SK-N-SH (cell line): Measurements from ENCODE around the gene SRSF3. TPM values are rescaled to one million over a fixed set of nuclear protein-coding genes. Genes with fewer than 3 reads are reported as not detected.
"Not testable (repeated sequence)": the region's sequence is repeated elsewhere in the genome, so short reads cannot be mapped to it uniquely, and the experiment has no call there.

Experiments used
- CTCF ChIA-PET: fragments of 300-600, 350-600 bp; formaldehyde crosslinking; extraction: SDS; loops from one replicate; lab custom pipeline; 2021; lab: Yijun Ruan, JAX
- POLR2A ChIA-PET: fragments of 350-600 bp; sonication (Branson Sonifier 250); formaldehyde crosslinking; extraction: SDS; loops from one replicate; lab custom pipeline; 2020; ENCODE audit warnings: antibody characterized with exemption, inconsistent platforms; lab: Yijun Ruan, JAX
- DNase-seq: peaks from one replicate; pipeline ENCODE4 v3.0.0; 2012
- H2AFZ ChIP-seq: fragments of 200-600 bp; sonication (generic); 2 replicates; pipeline ENCODE4 v1.8.1; 2016; ENCODE audit warnings: antibody characterized with exemption, mild to moderate bottlenecking, low read depth
- H3F3A ChIP-seq: fragments of 200-600 bp; sonication (generic); replicated peaks from 2 replicates; pipeline ENCODE3; 2016; ENCODE audit warnings: antibody characterized with exemption, mild to moderate bottlenecking; ENCODE audit not compliant: insufficient read depth
- H3K27ac ChIP-seq, 2 experiments: fragments of 200-500 bp in 1 of 2; fragments of 200-600 bp in 1 of 2; sonication (Bioruptor generic) in 1 of 2; sonication (generic), shearing (Covaris generic) in 1 of 2; 2 replicates each; pipeline versions ENCODE4 v1.5.1 to v1.6.1; 2014 to 2016; ENCODE audit warnings: low read depth in 2 of 2, inconsistent platforms in 1 of 2, low read length in 1 of 2, mild to moderate bottlenecking in 1 of 2, mixed read lengths in 1 of 2
- H3K27me3 ChIP-seq: fragments of 200-600 bp; sonication (generic), shearing (Covaris generic); 2 replicates; pipeline ENCODE4 v1.6.1; 2016; ENCODE audit warnings: mixed run types; ENCODE audit not compliant: insufficient read depth
- H3K36me3 ChIP-seq, 2 experiments: fragments of 200-500 bp in 1 of 2; fragments of 200-600 bp in 1 of 2; sonication (Bioruptor generic) in 1 of 2; sonication (generic) in 1 of 2; replicated peaks in 1 of 2; 2 replicates each; pipeline versions ENCODE3 to v1.5.1; 2014 to 2016; ENCODE audit warnings: low read length in 1 of 2, mild to moderate bottlenecking in 1 of 2; ENCODE audit not compliant: insufficient read depth in 2 of 2, control insufficient read depth in 1 of 2
- H3K4me1 ChIP-seq, 2 experiments: fragments of 200-500 bp in 1 of 2; fragments of 200-600 bp in 1 of 2; sonication (Bioruptor generic) in 1 of 2; sonication (generic), shearing (Covaris generic) in 1 of 2; 2 replicates each; pipeline versions ENCODE4 v1.5.1 to v1.6.1; 2014 to 2016; ENCODE audit warnings: low read depth in 1 of 2, low read length in 1 of 2, mixed run types in 1 of 2; ENCODE audit not compliant: insufficient read depth in 2 of 2, control insufficient read depth in 1 of 2
- H3K4me2 ChIP-seq: fragments of 200-600 bp; sonication (generic), shearing (Covaris generic); 2 replicates; pipeline ENCODE4 v1.6.1; 2017; ENCODE audit warnings: mixed run types
- H3K4me3 ChIP-seq, 2 experiments: fragments of 200-500 bp in 1 of 2; fragments of 200-600 bp in 1 of 2; sonication (Bioruptor generic) in 1 of 2; sonication (generic), shearing (Covaris generic) in 1 of 2; 2 replicates each; pipeline versions ENCODE4 v1.5.1 to v1.8.1; 2014 to 2016; ENCODE audit warnings: low read depth in 2 of 2, inconsistent platforms in 1 of 2, low read length in 1 of 2, mild to moderate bottlenecking in 1 of 2, mixed read lengths in 1 of 2, moderate library complexity in 1 of 2
- H3K79me2 ChIP-seq: fragments of 200-600 bp; sonication (generic); 2 replicates; pipeline ENCODE4 v1.8.1; 2017; ENCODE audit warnings: mild to moderate bottlenecking; ENCODE audit not compliant: insufficient read depth
- H3K9ac ChIP-seq: fragments of 200-600 bp; sonication (generic); 2 replicates; pipeline ENCODE4 v1.6.1; 2017; ENCODE audit warnings: mixed run types
- H3K9me2 ChIP-seq: fragments of 200-600 bp; sonication (generic); 2 replicates; pipeline ENCODE4 v1.6.1; 2017; ENCODE audit warnings: mixed run types
- H3K9me3 ChIP-seq: fragments of 200-600 bp; sonication (generic); 2 replicates; pipeline ENCODE4 v1.6.1; 2017; ENCODE audit warnings: mixed run types, mild to moderate bottlenecking, moderate library complexity
- H4K20me1 ChIP-seq: fragments of 200-600 bp; sonication (generic); 2 replicates; pipeline ENCODE4 v1.6.1; 2017; ENCODE audit warnings: mild to moderate bottlenecking, mixed run types; ENCODE audit not compliant: insufficient read depth
- ELF1 ChIP-seq: IDR thresholded peaks from 2 replicates; pipeline ENCODE4 v1.4.0; 2012
- FOXJ3 ChIP-seq: sonication (generic); formaldehyde crosslinking; IDR thresholded peaks from 2 replicates; pipeline ENCODE4 v1.5.1; 2020; ENCODE audit warnings: mild to moderate bottlenecking, missing genetic modification reagents
- GATA2 ChIP-seq: sonication (generic); formaldehyde crosslinking; IDR thresholded peaks from 2 replicates; pipeline ENCODE4 v1.5.0; 2020; ENCODE audit warnings: mild to moderate bottlenecking, missing genetic modification reagents
- SIN3A ChIP-seq: IDR thresholded peaks from 2 replicates; pipeline ENCODE4 v1.6.1; 2012; ENCODE audit warnings: low read depth, mild to moderate bottlenecking, low read length, moderate library complexity, borderline replicate concordance
- TEAD4 ChIP-seq: IDR thresholded peaks from 2 replicates; pipeline ENCODE4 v1.4.0; 2012; ENCODE audit warnings: mild to moderate bottlenecking, borderline replicate concordance; ENCODE audit not compliant: insufficient read depth
- WGBS: methylation state at CpG from one replicate; pipeline ENCODE4 v1.1.6; 2017; ENCODE audit warnings: low lambda C conversion rate; 5-methylcytosine and 5-hydroxymethylcytosine counted together
- polyA plus RNA-seq, 3 experiments: library from polyadenylated mRNA; depleted of rRNA; stranded (reverse); fragments of >200 nt; gene quantifications; 2 replicates each; pipeline ENCODE4 v1.2.3, GENCODE V29; 2012
- TF ChIP-seq, protein P1 (sequence below): IDR thresholded peaks from 2 replicates; pipeline ENCODE4 v1.6.1; 2012; ENCODE audit warnings: mild to moderate bottlenecking, low read depth, low read length, moderate library complexity
- TF ChIP-seq, protein P2 (sequence below): fragments of 200-600 bp; sonication (generic); IDR thresholded peaks from 2 replicates; pipeline ENCODE4 v1.6.1; 2017; ENCODE audit warnings: antibody characterized with exemption, mild to moderate bottlenecking, moderate library complexity
- TF ChIP-seq, protein P3 (sequence below): IDR thresholded peaks from 2 replicates; pipeline ENCODE4; 2012
- TF ChIP-seq, protein P4 (sequence below): fragments of 150-350 bp; IDR thresholded peaks from 2 replicates; pipeline ENCODE4 v1.6.1; 2017; ENCODE audit warnings: antibody characterized with exemption, low read length, low read depth, borderline replicate concordance
- TF ChIP-seq, protein P5 (sequence below): IDR thresholded peaks from 2 replicates; pipeline ENCODE4 v1.4.0; 2012; ENCODE audit warnings: low read depth, borderline replicate concordance

Gene SRSF3
- polyA plus RNA-seq, 1 of the 3 experiments (the other 2 are of a cell fraction), result 351 TPM

DNA sequence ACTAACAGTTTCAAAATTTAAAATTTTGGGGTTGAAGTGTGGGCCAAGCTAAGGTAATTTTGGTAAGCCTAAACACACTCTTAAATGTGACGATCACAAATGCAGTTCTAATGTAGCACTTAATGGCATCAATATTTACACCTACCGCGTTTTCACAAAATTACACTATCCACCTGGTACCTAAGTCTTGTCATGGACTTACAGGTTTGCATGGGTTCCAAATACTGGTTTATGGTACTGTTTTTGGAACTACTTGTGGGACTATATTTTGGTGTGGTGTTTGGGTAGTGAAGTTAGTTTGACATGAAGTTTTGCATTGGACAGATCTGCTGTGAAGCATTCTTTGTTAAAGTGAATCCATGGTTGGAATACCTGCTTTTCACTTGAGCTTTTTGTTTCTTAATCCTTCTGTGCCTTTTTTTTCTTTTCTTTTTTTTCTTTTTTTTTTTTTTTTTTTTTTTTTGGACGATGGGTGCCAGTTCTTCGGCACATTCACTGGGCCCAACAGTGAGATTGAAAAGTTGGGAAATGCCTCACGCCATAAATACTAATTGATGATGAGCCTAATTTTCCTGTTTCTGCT, 6.5 kb downstream of the SRSF3 start (continued):
- TF ChIP-seq SIN3A, result no peak
- TF ChIP-seq, protein P1, sequence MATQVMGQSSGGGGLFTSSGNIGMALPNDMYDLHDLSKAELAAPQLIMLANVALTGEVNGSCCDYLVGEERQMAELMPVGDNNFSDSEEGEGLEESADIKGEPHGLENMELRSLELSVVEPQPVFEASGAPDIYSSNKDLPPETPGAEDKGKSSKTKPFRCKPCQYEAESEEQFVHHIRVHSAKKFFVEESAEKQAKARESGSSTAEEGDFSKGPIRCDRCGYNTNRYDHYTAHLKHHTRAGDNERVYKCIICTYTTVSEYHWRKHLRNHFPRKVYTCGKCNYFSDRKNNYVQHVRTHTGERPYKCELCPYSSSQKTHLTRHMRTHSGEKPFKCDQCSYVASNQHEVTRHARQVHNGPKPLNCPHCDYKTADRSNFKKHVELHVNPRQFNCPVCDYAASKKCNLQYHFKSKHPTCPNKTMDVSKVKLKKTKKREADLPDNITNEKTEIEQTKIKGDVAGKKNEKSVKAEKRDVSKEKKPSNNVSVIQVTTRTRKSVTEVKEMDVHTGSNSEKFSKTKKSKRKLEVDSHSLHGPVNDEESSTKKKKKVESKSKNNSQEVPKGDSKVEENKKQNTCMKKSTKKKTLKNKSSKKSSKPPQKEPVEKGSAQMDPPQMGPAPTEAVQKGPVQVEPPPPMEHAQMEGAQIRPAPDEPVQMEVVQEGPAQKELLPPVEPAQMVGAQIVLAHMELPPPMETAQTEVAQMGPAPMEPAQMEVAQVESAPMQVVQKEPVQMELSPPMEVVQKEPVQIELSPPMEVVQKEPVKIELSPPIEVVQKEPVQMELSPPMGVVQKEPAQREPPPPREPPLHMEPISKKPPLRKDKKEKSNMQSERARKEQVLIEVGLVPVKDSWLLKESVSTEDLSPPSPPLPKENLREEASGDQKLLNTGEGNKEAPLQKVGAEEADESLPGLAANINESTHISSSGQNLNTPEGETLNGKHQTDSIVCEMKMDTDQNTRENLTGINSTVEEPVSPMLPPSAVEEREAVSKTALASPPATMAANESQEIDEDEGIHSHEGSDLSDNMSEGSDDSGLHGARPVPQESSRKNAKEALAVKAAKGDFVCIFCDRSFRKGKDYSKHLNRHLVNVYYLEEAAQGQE, result no peak

DNA sequence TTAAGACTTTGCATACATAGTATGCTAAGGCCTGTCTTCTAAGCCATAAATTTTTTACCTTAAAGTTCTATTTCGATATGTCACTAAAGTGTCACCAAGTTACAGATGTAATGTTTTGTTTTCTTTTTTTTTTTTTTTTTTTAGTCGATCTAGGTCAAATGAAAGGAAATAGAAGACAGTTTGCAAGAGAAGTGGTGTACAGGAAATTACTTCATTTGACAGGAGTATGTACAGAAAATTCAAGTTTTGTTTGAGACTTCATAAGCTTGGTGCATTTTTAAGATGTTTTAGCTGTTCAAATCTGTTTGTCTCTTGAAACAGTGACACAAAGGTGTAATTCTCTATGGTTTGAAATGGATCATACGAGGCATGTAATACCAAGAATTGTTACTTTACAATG, 7.7 kb downstream of the SRSF3 start:
- Histone ChIP-seq H3K36me3 (peaks cover 90 to 97% of the 10 kb centered on the region in 2 experiments), H3K79me2 (peaks cover 98% of the 10 kb centered on the region), H3K4me1 (peaks cover 26 to 47% of the 10 kb centered on the region in 2 experiments), H3K27ac (peak overlapping the region in 1 of 2 experiments; percentile 8; a peak in 1 of 4 replicates), H3F3A (peaks cover 79% of the 10 kb centered on the region), H4K20me1 (peaks cover 99% of the 10 kb centered on the region)
- H3K9ac ChIP-seq, H3K4me2 ChIP-seq, H3K27me3 ChIP-seq, H3K4me3 ChIP-seq, H3K9me2 ChIP-seq, DNase-seq, H2AFZ ChIP-seq, H3K9me3 ChIP-seq: not testable (repeated sequence)
- 58% methylated on average over 3 of the region's 3 CpGs for WGBS
- POLR2A ChIA-PET, result interaction anchor here (1.1 kb wide), 1 partner anchor 83 kb away, joined by 3 read pairs; no protein-coding TSS in a partner anchor
- CTCF ChIA-PET, result interaction anchor here (1.0 to 8.3 kb wide), 3 partner anchors 10 to 158 kb away, joined by 3 to 46 read pairs (median 4); no protein-coding TSS in a partner anchor

DNA sequence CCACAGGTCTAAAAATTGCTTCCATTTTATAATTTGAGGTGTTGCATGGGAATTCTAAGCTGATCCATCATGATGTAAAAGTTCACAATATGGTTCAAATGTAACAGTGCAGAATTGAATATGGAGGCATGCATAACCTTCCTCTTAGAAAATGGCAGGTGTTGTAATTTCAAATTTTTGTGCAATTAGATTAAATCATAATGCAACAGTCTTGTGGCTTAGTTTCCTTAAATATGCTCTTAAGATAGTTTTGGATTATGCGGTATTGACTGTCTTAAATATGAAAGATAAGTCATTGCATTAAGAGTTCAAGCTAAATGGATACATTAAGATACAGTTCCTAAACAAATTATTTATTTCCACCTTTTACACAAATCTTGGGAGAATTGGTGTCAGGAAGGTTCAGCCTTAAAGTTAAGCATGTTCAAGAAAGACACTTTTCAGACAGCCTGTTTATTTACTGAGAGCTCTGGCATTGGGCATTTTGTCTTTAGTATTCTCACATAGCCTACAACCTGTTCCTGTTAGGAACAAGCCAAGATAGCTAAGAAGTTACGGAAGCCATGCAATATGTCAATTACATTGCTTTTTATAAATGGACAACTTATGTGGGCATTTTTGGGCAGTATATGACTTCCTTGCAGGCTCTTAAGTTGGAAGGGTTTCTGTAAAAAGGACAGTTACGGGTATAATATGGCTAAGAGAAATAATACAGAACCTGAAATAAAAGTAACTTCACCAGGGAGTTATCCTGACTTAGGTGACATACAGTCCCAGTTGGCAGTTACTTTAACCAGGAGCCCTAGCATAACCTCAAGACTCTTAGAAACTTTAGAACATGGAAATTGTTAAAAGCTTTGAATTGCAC, 9.3 kb downstream of the SRSF3 start:
- no peaks in the 10 kb centered on the region for H3K9me3 ChIP-seq
- peaks cover 87 to 98% of the 10 kb centered on the region in 2 experiments for H3K36me3 ChIP-seq
- H3K27ac ChIP-seq, result 0 out of 4 replicates have a peak overlapping the region, but pooled peaks of 1 of the 2 experiments have one; percentile 19
- peaks cover 96% of the 10 kb centered on the region for H3F3A ChIP-seq
- ChIA-PET CTCF (interaction anchor here (0.7 to 8.3 kb wide), 4 partner anchors 12 to 180 kb away, joined by 3 to 46 read pairs (median 4); no protein-coding TSS in a partner anchor), POLR2A (interaction anchor here (1.4 kb wide), 1 partner anchor 12 kb away, joined by 3 read pairs; no protein-coding TSS in a partner anchor)
- no peak overlapping the region for H3K4me3 ChIP-seq
- no peak overlapping the region for H3K9ac ChIP-seq
- no peak for DNase-seq
- H2AFZ ChIP-seq, result no peak overlapping the region
- H3K9me2 ChIP-seq, result no peaks in the 10 kb centered on the region
- H3K79me2 ChIP-seq, result peaks cover 98% of the 10 kb centered on the region
- no peaks in the 10 kb centered on the region for H3K27me3 ChIP-seq
- peak overlapping the region; percentile 11; the same call in 1 of the 2 replicates for H3K4me2 ChIP-seq
- H3K4me1 ChIP-seq, result peaks cover 28 to 46% of the 10 kb centered on the region in 2 experiments
- H4K20me1 ChIP-seq, result peaks cover 98% of the 10 kb centered on the region
- 97% methylated on average over 3 of the region's 3 CpGs for WGBS
- TF ChIP-seq, protein P2, sequence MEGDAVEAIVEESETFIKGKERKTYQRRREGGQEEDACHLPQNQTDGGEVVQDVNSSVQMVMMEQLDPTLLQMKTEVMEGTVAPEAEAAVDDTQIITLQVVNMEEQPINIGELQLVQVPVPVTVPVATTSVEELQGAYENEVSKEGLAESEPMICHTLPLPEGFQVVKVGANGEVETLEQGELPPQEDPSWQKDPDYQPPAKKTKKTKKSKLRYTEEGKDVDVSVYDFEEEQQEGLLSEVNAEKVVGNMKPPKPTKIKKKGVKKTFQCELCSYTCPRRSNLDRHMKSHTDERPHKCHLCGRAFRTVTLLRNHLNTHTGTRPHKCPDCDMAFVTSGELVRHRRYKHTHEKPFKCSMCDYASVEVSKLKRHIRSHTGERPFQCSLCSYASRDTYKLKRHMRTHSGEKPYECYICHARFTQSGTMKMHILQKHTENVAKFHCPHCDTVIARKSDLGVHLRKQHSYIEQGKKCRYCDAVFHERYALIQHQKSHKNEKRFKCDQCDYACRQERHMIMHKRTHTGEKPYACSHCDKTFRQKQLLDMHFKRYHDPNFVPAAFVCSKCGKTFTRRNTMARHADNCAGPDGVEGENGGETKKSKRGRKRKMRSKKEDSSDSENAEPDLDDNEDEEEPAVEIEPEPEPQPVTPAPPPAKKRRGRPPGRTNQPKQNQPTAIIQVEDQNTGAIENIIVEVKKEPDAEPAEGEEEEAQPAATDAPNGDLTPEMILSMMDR, result no peak
- TF ChIP-seq GATA2 (no peak), TEAD4 (no peak), ELF1 (no peak), FOXJ3 (CRISPR knock-in tag) (no peak)
- TF ChIP-seq, protein P3, sequence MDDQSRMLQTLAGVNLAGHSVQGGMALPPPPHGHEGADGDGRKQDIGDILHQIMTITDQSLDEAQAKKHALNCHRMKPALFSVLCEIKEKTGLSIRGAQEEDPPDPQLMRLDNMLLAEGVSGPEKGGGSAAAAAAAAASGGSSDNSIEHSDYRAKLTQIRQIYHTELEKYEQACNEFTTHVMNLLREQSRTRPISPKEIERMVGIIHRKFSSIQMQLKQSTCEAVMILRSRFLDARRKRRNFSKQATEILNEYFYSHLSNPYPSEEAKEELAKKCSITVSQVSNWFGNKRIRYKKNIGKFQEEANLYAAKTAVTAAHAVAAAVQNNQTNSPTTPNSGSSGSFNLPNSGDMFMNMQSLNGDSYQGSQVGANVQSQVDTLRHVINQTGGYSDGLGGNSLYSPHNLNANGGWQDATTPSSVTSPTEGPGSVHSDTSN, result no peak
- TF ChIP-seq, protein P4, sequence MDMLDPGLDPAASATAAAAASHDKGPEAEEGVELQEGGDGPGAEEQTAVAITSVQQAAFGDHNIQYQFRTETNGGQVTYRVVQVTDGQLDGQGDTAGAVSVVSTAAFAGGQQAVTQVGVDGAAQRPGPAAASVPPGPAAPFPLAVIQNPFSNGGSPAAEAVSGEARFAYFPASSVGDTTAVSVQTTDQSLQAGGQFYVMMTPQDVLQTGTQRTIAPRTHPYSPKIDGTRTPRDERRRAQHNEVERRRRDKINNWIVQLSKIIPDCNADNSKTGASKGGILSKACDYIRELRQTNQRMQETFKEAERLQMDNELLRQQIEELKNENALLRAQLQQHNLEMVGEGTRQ, result no peak
- TF ChIP-seq, protein P5, sequence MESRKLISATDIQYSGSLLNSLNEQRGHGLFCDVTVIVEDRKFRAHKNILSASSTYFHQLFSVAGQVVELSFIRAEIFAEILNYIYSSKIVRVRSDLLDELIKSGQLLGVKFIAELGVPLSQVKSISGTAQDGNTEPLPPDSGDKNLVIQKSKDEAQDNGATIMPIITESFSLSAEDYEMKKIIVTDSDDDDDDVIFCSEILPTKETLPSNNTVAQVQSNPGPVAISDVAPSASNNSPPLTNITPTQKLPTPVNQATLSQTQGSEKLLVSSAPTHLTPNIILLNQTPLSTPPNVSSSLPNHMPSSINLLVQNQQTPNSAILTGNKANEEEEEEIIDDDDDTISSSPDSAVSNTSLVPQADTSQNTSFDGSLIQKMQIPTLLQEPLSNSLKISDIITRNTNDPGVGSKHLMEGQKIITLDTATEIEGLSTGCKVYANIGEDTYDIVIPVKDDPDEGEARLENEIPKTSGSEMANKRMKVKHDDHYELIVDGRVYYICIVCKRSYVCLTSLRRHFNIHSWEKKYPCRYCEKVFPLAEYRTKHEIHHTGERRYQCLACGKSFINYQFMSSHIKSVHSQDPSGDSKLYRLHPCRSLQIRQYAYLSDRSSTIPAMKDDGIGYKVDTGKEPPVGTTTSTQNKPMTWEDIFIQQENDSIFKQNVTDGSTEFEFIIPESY, result no peak
